Mesothelial cell of epicardium (in vitro differentiated cells): Measurements from ENCODE around the gene TMEM232. TPM values are rescaled to one million over a fixed set of nuclear protein-coding genes. Genes with fewer than 3 reads are reported as not detected.

Source experiments
- DNase-seq, 2 experiments: peaks; one replicate each; pipeline ENCODE4 v3.0.0; 2021; ENCODE audit warnings: low spot score in 2 of 2; ENCODE audit not compliant: unreplicated experiment in 2 of 2
- H3K27ac Mint-ChIP-seq: 2 replicates; pipeline ENCODE4 v1.8.0; 2021; ENCODE audit warnings: mixed read lengths
- H3K27me3 Mint-ChIP-seq: 2 replicates; pipeline ENCODE4 v1.8.0; 2021; ENCODE audit warnings: low read depth, mixed read lengths
- H3K36me3 Mint-ChIP-seq: 2 replicates; pipeline ENCODE4 v1.8.0; 2021; ENCODE audit warnings: mixed read lengths
- H3K4me1 Mint-ChIP-seq: 2 replicates; pipeline ENCODE4 v1.8.0; 2021; ENCODE audit warnings: mixed read lengths
- H3K4me3 Mint-ChIP-seq: 2 replicates; pipeline ENCODE4 v1.8.0; 2021; ENCODE audit warnings: mild to moderate bottlenecking, moderate library complexity, mixed read lengths
- H3K9me3 Mint-ChIP-seq: 2 replicates; pipeline ENCODE4 v1.8.0; 2021; ENCODE audit warnings: mixed read lengths
- total RNA-seq: library from RNA; stranded (reverse); gene quantifications from 3 replicates; pipeline ENCODE4 v1.2.1, GENCODE V29; 2021
- TF ChIP-seq, protein P1 (sequence below): fragments of 200-600 bp; sonication (generic); IDR thresholded peaks from one replicate; pipeline ENCODE4 v1.5.0; 2021; ENCODE audit warnings: antibody characterized with exemption; ENCODE audit not compliant: unreplicated experiment

The TMEM232 gene
- total RNA-seq, 1 donor from 2014 or later: 6.5 TPM

DNA sequence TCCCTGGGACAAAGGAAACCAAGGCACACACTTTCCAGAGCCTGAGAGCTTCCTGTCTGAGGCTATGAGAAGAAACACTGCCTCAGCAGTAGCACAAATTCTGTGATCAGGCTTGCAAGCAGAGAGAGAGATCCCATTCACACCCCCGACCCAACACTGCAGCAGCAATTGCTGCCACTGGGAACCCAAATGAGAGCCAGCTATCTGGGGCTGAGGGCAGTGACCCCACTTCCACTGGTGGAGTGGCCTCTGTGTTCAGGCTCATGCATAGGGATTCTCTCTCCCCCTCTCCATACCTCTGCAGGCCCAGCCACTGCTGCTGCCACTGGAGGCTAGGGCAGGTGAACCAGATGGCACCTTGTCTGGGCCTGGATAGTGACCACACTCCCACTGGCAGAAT lies 95.2 kb downstream of the TMEM232 start:
- Mint-ChIP-seq H3K4me1 (no peaks in the 10 kb centered on the region), H3K9me3 (peaks cover 29% of the 10 kb centered on the region), H3K27ac (no peak overlapping the region), H3K4me3 (no peak overlapping the region), H3K36me3 (no peaks in the 10 kb centered on the region), H3K27me3 (peaks cover 1% of the 10 kb centered on the region)
- no peak for DNase-seq
- TF ChIP-seq, protein P1, sequence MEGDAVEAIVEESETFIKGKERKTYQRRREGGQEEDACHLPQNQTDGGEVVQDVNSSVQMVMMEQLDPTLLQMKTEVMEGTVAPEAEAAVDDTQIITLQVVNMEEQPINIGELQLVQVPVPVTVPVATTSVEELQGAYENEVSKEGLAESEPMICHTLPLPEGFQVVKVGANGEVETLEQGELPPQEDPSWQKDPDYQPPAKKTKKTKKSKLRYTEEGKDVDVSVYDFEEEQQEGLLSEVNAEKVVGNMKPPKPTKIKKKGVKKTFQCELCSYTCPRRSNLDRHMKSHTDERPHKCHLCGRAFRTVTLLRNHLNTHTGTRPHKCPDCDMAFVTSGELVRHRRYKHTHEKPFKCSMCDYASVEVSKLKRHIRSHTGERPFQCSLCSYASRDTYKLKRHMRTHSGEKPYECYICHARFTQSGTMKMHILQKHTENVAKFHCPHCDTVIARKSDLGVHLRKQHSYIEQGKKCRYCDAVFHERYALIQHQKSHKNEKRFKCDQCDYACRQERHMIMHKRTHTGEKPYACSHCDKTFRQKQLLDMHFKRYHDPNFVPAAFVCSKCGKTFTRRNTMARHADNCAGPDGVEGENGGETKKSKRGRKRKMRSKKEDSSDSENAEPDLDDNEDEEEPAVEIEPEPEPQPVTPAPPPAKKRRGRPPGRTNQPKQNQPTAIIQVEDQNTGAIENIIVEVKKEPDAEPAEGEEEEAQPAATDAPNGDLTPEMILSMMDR: no peak

DNA sequence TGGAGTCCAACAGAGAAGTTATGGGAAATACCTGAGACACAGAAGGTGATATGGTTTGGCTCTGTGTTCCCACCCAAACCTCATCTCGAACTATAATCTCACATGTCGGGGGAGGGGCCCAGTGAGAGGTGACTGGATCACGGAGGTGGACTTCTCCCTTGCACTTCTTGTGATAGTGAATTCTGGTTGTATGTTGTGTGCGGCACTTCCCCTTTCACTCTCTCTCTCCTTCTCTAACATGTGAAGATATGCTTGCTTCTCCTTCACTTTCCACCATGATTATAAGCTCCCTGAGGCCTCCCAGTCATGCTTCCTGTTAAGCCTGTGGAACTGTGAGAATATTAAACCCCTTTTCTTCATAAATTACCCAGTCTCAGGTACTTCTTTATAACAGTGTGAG lies 96.1 kb downstream of the TMEM232 start:
- Mint-ChIP-seq H3K9me3 (peaks cover 29% of the 10 kb centered on the region), H3K27me3 (peaks cover 2% of the 10 kb centered on the region), H3K36me3 (no peaks in the 10 kb centered on the region), H3K4me1 (no peaks in the 10 kb centered on the region), H3K27ac (no peak overlapping the region), H3K4me3 (no peak overlapping the region)
- no peak for DNase-seq
- TF ChIP-seq, protein P1: no peak

DNA sequence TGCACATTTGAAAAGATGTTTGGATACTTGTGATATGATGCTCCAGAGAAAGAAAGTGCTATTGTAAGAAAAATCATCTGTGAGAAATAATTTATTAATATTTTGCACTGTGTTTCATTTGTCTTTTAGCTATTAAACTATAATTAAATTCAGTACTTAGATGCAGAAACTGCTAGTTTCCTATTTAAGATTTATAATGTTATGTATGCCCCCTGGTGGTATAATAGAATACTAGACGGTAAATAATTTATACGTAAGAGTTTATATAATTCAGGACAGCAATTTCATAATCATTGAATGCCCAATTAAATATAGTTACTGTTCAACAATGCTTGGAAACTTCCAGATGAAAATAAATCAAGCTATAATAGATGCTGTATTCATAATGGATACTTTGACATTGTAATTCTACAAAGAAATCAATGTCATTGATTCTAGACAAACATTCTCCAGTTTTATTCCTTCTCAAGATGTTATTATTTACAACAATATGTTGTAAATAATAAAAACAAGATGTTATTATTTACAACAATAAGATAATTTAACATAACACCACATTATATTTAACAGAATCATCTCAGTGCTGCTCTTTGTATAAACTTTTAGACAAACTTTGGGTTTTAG lies 101.0 kb downstream of the TMEM232 start:
- no peak for DNase-seq
- Mint-ChIP-seq H3K9me3 (peaks cover 2% of the 10 kb centered on the region), H3K27me3 (peaks cover 2% of the 10 kb centered on the region), H3K4me3 (no peak overlapping the region), H3K4me1 (peaks cover 3% of the 10 kb centered on the region), H3K36me3 (no peaks in the 10 kb centered on the region), H3K27ac (no peak overlapping the region)
- TF ChIP-seq, protein P1: peak; percentile 77

DNA sequence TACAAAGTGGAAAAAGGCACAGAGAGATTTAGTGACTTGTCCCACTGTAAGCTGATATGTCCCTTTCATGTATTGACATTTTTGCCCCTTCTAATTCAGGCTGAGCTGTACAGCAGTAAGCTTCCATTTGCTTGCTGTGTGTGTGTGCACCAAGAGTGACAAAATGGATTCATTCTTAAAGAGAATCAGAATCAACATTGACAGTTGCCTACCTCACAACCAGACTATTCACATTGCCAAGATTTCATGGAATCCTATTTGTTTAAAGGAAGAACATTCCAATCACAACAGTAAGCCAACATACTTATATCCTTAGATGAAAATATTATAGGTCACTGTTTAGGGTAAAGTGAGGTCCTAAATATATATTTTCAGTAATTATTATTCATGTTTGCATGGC lies 102.6 kb downstream of the TMEM232 start:
- no peak overlapping the region for H3K27ac Mint-ChIP-seq
- DNase-seq: no peak
- H3K9me3 Mint-ChIP-seq: peaks cover 2% of the 10 kb centered on the region
- no peak overlapping the region for H3K4me3 Mint-ChIP-seq
- H3K36me3 Mint-ChIP-seq: no peaks in the 10 kb centered on the region
- H3K27me3 Mint-ChIP-seq: peaks cover 2% of the 10 kb centered on the region
- TF ChIP-seq, protein P1: no peak
- H3K4me1 Mint-ChIP-seq: peaks cover 3% of the 10 kb centered on the region

DNA sequence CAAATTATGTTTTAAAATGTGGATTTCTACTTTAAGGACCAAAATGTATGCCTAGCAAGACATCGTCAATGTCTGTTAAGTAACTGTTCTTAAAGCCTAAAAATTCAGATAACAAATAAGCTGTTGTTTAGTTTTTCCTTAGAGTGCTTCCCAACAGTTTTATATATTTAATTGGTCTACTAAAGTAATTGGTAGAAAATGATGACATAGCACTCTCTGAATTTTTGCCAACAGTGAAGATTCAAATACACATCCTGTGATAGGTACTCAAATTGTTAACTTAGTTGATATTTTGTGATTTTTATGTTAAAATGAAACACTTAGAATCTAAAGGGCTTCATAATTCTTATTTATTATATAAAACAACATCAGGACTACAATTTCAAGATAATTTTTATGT lies 107.5 kb downstream of the TMEM232 start:
- Mint-ChIP-seq H3K4me3 (no peak overlapping the region), H3K36me3 (peaks cover 5% of the 10 kb centered on the region), H3K27ac (no peak overlapping the region), H3K27me3 (no peaks in the 10 kb centered on the region), H3K4me1 (no peaks in the 10 kb centered on the region), H3K9me3 (peaks cover 14% of the 10 kb centered on the region)
- TF ChIP-seq, protein P1: no peak
- DNase-seq: no peak

DNA sequence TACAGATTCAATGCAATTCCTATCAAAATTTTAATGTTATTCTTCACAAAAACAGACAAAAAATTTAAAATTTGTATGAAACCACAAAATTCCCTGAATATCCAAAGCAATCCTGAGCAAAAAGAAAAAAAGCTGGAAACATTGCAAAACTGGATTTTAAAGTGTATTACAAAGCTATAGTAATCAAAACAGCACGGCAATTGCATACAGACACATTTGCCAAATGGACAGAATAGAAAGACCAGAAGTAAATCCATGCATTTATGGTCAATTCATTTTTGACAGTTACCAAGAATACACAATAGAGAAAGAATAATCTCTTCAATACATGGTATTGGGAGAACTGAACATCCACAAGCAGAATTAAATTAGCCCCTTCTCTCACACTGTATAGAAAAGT lies 110.5 kb downstream of the TMEM232 start:
- H3K36me3 Mint-ChIP-seq: peaks cover 5% of the 10 kb centered on the region
- H3K4me1 Mint-ChIP-seq: peaks cover 10% of the 10 kb centered on the region
- peaks cover 12% of the 10 kb centered on the region for H3K9me3 Mint-ChIP-seq
- H3K27me3 Mint-ChIP-seq: no peaks in the 10 kb centered on the region
- no peak overlapping the region for H3K27ac Mint-ChIP-seq
- DNase-seq: no peak
- TF ChIP-seq, protein P1: no peak
- no peak overlapping the region for H3K4me3 Mint-ChIP-seq
